PC-9 (cell line): Measurements from ENCODE around the gene CEP135. TPM values are rescaled to one million over a fixed set of nuclear protein-coding genes. Genes with fewer than 3 reads are reported as not detected.

ENCODE experiments used
- BruUV-seq: library from RNA; stranded (reverse); fragments of 400-500 nt; replicated peaks from 2 replicates; lab custom pipeline; 2021; lab: Mats Ljungman, UMichigan
- CTCF ChIA-PET: fragments of 300-600 bp; sonication (Branson Sonifier 250); formaldehyde crosslinking; loops from one replicate; lab custom pipeline; 2022; ENCODE audit warnings: antibody characterized with exemption; lab: Charles Lee
- POLR2A ChIA-PET: fragments of 300-600 bp; sonication (Branson Sonifier 250); formaldehyde crosslinking; loops from one replicate; lab custom pipeline; 2022; ENCODE audit warnings: antibody characterized with exemption; ENCODE audit not compliant: unreplicated experiment; lab: Charles Lee
- DNase-seq, 2 experiments: peaks; one replicate each; pipeline versions ENCODE4 v3.0.0 to v3.0.0-alpha.2; 2015 to 2022; ENCODE audit warnings: mixed read lengths in 1 of 2
- H2AFZ ChIP-seq: fragments of 200-600 bp; sonication (generic); 2 replicates; pipeline ENCODE4 v1.8.1; 2017; ENCODE audit warnings: antibody characterized with exemption
- H3F3A ChIP-seq: fragments of 200-600 bp; sonication (generic); 2 replicates; pipeline ENCODE4 v1.8.1; 2017; ENCODE audit warnings: antibody characterized with exemption, mild to moderate bottlenecking, low read depth; ENCODE audit not compliant: insufficient read depth
- H3K27ac ChIP-seq: fragments of 200-600 bp; sonication (generic); 2 replicates; pipeline ENCODE4 v1.6.1; 2016; ENCODE audit warnings: mixed run types
- H3K27me3 ChIP-seq: fragments of 200-600 bp; sonication (generic); 2 replicates; pipeline ENCODE4 v1.6.1; 2016; ENCODE audit warnings: low read depth, mixed run types; ENCODE audit not compliant: insufficient read depth
- H3K36me3 ChIP-seq: fragments of 200-600 bp; sonication (generic); 2 replicates; pipeline ENCODE4 v1.6.1; 2016; ENCODE audit warnings: low read depth, mixed run types
- H3K4me1 ChIP-seq: fragments of 200-600 bp; sonication (generic); replicated peaks from 2 replicates; pipeline ENCODE4 v1.6.1; 2016; ENCODE audit warnings: mixed run types; ENCODE audit not compliant: insufficient read depth
- H3K4me2 ChIP-seq: fragments of 200-600 bp; sonication (generic); 2 replicates; pipeline ENCODE4 v1.6.1; 2017; ENCODE audit warnings: mixed run types
- H3K4me3 ChIP-seq: fragments of 200-600 bp; sonication (generic); 2 replicates; pipeline ENCODE4 v1.6.1; 2016; ENCODE audit warnings: mixed run types
- H3K79me2 ChIP-seq: fragments of 200-600 bp; sonication (generic); 2 replicates; pipeline ENCODE4 v1.6.1; 2017; ENCODE audit warnings: low read depth, mixed run types
- H3K9me2 ChIP-seq: fragments of 200-600 bp; sonication (generic); 2 replicates; pipeline ENCODE4 v1.8.1; 2017; ENCODE audit warnings: mild to moderate bottlenecking; ENCODE audit not compliant: insufficient read depth
- H3K9me3 ChIP-seq: fragments of 200-600 bp; sonication (generic); 2 replicates; pipeline ENCODE4 v1.8.1; 2016; ENCODE audit warnings: low read depth; ENCODE audit not compliant: insufficient read depth
- H4K20me1 ChIP-seq: fragments of 200-600 bp; sonication (generic); 2 replicates; pipeline ENCODE4 v1.8.1; 2017; ENCODE audit not compliant: insufficient read depth
- CTCF ChIP-seq: fragments of 200-600 bp; sonication (generic); conservative IDR thresholded peaks from 2 replicates; pipeline ENCODE4 v1.6.1; 2017; ENCODE audit warnings: mixed run types, antibody characterized with exemption, mild to moderate bottlenecking, moderate library complexity
- EZH2 ChIP-seq: fragments of 200-600 bp; sonication (generic); IDR thresholded peaks from 2 replicates; pipeline ENCODE4 v1.8.0; 2017; ENCODE audit warnings: antibody characterized with exemption, low read depth
- intact Hi-C: fragments of 100-400 bp; cut with micrococcal nuclease; formaldehyde crosslinking; loops from one replicate; pipeline ENCODE4 v1.10.0; 2022; ENCODE audit not compliant: unreplicated experiment
- total RNA-seq: library from RNA; stranded (reverse); gene quantifications from 2 replicates; pipeline ENCODE4 v1.2.3, GENCODE V29; 2021

The CEP135 gene
- total RNA-seq, 1 experiment from 2014 or later, result 8.8 TPM

GRCh38 chr4:55927803-55928437 is 20.8 kb upstream of the CEP135 start:
- POLR2A ChIA-PET, result no interaction called here
- no peaks in the 10 kb centered on the region for H3K4me1 ChIP-seq
- no peaks in the 10 kb centered on the region for H3K27me3 ChIP-seq
- H3K4me2 ChIP-seq, result no peak overlapping the region
- no peak for TF ChIP-seq EZH2
- no peak for TF ChIP-seq CTCF
- no peaks in the 10 kb centered on the region for H3K79me2 ChIP-seq
- H3K36me3 ChIP-seq, result no peaks in the 10 kb centered on the region
- no peak overlapping the region for H3K27ac ChIP-seq
- no peaks in the 10 kb centered on the region for H3F3A ChIP-seq
- DNase-seq, result no peak
- BruUV-seq, result no TSS peak
- intact Hi-C loops, result no loop called here
- no peak overlapping the region for H2AFZ ChIP-seq
- H4K20me1 ChIP-seq, result no peaks in the 10 kb centered on the region
- H3K9me3 ChIP-seq, result no peaks in the 10 kb centered on the region
- H3K9me2 ChIP-seq, result no peaks in the 10 kb centered on the region
- no peak overlapping the region for H3K4me3 ChIP-seq
- CTCF ChIA-PET, result no interaction called here

GRCh38 chr4:55928846-55929245 is 19.9 kb upstream of the CEP135 start:
- intact Hi-C loops, result no loop called here
- H3F3A ChIP-seq, result no peaks in the 10 kb centered on the region
- H3K4me2 ChIP-seq, result no peak overlapping the region
- ChIA-PET POLR2A (no interaction called here), CTCF (no interaction called here)
- no TSS peak for BruUV-seq
- no peak overlapping the region for H3K27ac ChIP-seq
- H4K20me1 ChIP-seq, result no peaks in the 10 kb centered on the region
- H3K4me1 ChIP-seq, result no peaks in the 10 kb centered on the region
- H2AFZ ChIP-seq, result no peak overlapping the region
- no peaks in the 10 kb centered on the region for H3K9me2 ChIP-seq
- H3K36me3 ChIP-seq, result no peaks in the 10 kb centered on the region
- no peaks in the 10 kb centered on the region for H3K9me3 ChIP-seq
- DNase-seq, result no peak
- H3K79me2 ChIP-seq, result no peaks in the 10 kb centered on the region
- H3K4me3 ChIP-seq, result no peak overlapping the region
- H3K27me3 ChIP-seq, result no peaks in the 10 kb centered on the region
- TF ChIP-seq EZH2, result no peak
- no peak for TF ChIP-seq CTCF

- H3F3A ChIP-seq, result no peaks in the 10 kb centered on the region
- H3K27ac ChIP-seq, result no peak overlapping the region
- TF ChIP-seq EZH2 (no peak), CTCF (no peak)
- no peaks in the 10 kb centered on the region for H3K27me3 ChIP-seq
- intact Hi-C loops, result no loop called here
- H3K4me2 ChIP-seq, result no peak overlapping the region
- no peaks in the 10 kb centered on the region for H3K9me2 ChIP-seq
- no peaks in the 10 kb centered on the region for H3K9me3 ChIP-seq
- H4K20me1 ChIP-seq, result no peaks in the 10 kb centered on the region
- no peak for DNase-seq
- H3K79me2 ChIP-seq, result no peaks in the 10 kb centered on the region
- CTCF ChIA-PET, result no interaction called here
- BruUV-seq, result no TSS peak
- no peaks in the 10 kb centered on the region for H3K36me3 ChIP-seq
- H3K4me1 ChIP-seq, result no peaks in the 10 kb centered on the region
- H2AFZ ChIP-seq, result no peak overlapping the region
- POLR2A ChIA-PET, result no interaction called here
- H3K4me3 ChIP-seq, result no peak overlapping the region
Observed at GRCh38 chr4:55931043-55931442, 17.7 kb upstream of the CEP135 start.
